ENCODE results near the gene ZMYND8.

ZMYND8 gene

DNA sequence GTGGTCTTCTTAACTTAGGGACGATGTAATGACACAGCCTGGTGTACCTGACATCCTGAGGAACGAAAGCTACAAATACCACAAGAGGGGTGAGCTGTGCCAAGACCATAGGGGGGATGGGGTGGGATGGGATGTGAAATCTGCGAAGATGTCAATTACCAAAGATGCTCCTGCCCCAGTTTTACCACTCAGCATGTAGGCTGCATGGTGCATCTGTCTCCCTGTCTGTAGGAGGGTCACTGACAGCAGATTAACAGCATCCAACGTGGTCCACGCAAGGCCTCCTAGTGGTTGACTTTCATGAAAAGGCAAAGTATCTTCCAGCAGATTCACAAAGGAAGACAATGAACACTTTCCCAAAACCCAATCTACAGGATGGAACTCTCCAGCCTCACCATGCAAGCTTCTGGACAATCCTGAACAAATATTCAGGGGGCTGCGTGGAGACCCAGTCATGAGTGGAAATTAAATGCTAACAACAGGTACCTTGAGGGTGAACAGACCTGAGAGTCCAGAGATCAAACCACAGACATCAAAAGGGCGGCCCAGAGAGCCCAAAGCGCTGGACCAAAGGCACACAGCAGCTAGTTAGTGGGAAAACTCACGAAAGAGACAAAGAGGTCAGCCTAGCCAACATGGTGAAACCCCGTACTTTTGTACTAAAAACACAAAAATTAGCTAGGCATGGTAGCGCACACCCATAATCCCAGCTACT, 44.4 kb downstream of the ZMYND8 start:
- H3K27me3 ChIP-seq (replicated peaks; ENCODE audit: insufficient read depth, low read length) = no peaks in the 10 kb centered on the region
- H3K9ac ChIP-seq (ENCODE audit: low read length) = no peak overlapping the region
- no peak for TF ChIP-seq CTCF (IDR thresholded peaks at IDR 0.05; ENCODE audit: low read length)
- TF ChIP-seq EZH2 (optimal IDR thresholded peaks at IDR 0.05; ENCODE audit: low read depth, low read length) = no peak
- no peak for TF ChIP-seq EZH2phosphoT487 (IDR thresholded peaks at IDR 0.05; ENCODE audit: low read length)
- no peaks in the 10 kb centered on the region for H3F3A ChIP-seq (ENCODE audit: insufficient read depth, low read length)
- no peak for DNase-seq
- H3K4me2 ChIP-seq (ENCODE audit: low read depth, low read length) = no peak overlapping the region
- no peak overlapping the region for H3K4me3 ChIP-seq (ENCODE audit: low read length)
- H3K4me1 ChIP-seq (ENCODE audit: low read length) = no peaks in the 10 kb centered on the region
- no peaks in the 10 kb centered on the region for H3K9me3 ChIP-seq (replicated peaks; ENCODE audit: insufficient read depth, low read length)
- no peak overlapping the region for H2AFZ ChIP-seq (ENCODE audit: low read length)
- H3K9me2 ChIP-seq (replicated peaks; ENCODE audit: insufficient read depth, low read length) = no peaks in the 10 kb centered on the region
- H3K79me2 ChIP-seq (ENCODE audit: low read length) = peaks cover 99% of the 10 kb centered on the region
- H3K27ac ChIP-seq (ENCODE audit: low read length) = no peak overlapping the region
- peaks cover 23% of the 10 kb centered on the region for H4K20me1 ChIP-seq (ENCODE audit: insufficient read depth, low read length)
- 0 out of 2 replicates have a peak, but pooled peaks cover 6% of the 10 kb centered on the region for H3K36me3 ChIP-seq (replicated peaks; ENCODE audit: insufficient read depth, low read length)

GRCh38 chr20:47311211-47311610, 45.3 kb downstream of the ZMYND8 start:
- Histone ChIP-seq H3K4me2 (ENCODE audit: low read depth, low read length) (no peak overlapping the region), H3K36me3 (replicated peaks; ENCODE audit: insufficient read depth, low read length) (peaks cover 6% of the 10 kb centered on the region; the same call in 1 of the 2 replicates), H3K4me3 (ENCODE audit: low read length) (no peak overlapping the region), H3K9me3 (replicated peaks; ENCODE audit: insufficient read depth, low read length) (no peaks in the 10 kb centered on the region), H3K27ac (ENCODE audit: low read length) (no peak overlapping the region), H3K9me2 (replicated peaks; ENCODE audit: insufficient read depth, low read length) (no peaks in the 10 kb centered on the region), H3K79me2 (ENCODE audit: low read length) (peaks cover 98% of the 10 kb centered on the region), H3K27me3 (replicated peaks; ENCODE audit: insufficient read depth, low read length) (no peaks in the 10 kb centered on the region), H4K20me1 (ENCODE audit: insufficient read depth, low read length) (peaks cover 23% of the 10 kb centered on the region), H3K4me1 (ENCODE audit: low read length) (no peaks in the 10 kb centered on the region), H2AFZ (ENCODE audit: low read length) (no peak overlapping the region), H3K9ac (ENCODE audit: low read length) (no peak overlapping the region), H3F3A (ENCODE audit: insufficient read depth, low read length) (no peaks in the 10 kb centered on the region)
- no peak for TF ChIP-seq EZH2 (optimal IDR thresholded peaks at IDR 0.05; ENCODE audit: low read depth, low read length)
- TF ChIP-seq EZH2phosphoT487 (IDR thresholded peaks at IDR 0.05; ENCODE audit: low read length) = no peak
- no peak for TF ChIP-seq CTCF (IDR thresholded peaks at IDR 0.05; ENCODE audit: low read length)
- no peak for DNase-seq

DNA sequence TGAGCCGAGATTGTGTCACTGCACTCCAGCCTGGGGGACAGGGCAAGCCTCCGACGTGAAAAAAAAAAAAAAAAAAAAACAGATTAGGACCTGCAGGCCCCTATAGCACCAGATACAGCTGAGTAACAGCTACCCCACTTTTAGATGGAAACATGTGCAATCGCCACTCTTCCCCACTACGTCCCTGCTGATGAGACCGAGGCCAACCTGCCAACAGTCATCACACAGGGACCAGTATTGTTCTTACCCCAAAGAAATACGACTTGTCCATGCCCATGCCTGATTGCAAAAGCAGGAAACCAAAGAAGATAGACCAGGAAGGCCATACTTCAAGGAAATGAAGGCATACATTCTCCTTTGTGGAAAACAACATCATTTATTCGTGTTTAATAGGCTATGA, 45.8 kb downstream of the ZMYND8 start:
- peaks cover 98% of the 10 kb centered on the region for H3K79me2 ChIP-seq (ENCODE audit: low read length)
- H3F3A ChIP-seq (ENCODE audit: insufficient read depth, low read length) = no peaks in the 10 kb centered on the region

More for the DNA sequence above, 45.8 kb downstream of the ZMYND8 start:
- H3K4me1 ChIP-seq (ENCODE audit: low read length) = no peaks in the 10 kb centered on the region
- peaks cover 6% of the 10 kb centered on the region; the same call in 1 of the 2 replicates for H3K36me3 ChIP-seq (replicated peaks; ENCODE audit: insufficient read depth, low read length)
- DNase-seq = no peak
- H3K9me3 ChIP-seq (replicated peaks; ENCODE audit: insufficient read depth, low read length) = no peaks in the 10 kb centered on the region
- H2AFZ ChIP-seq (ENCODE audit: low read length) = no peak overlapping the region
- TF ChIP-seq EZH2phosphoT487 (IDR thresholded peaks at IDR 0.05; ENCODE audit: low read length) = no peak
- TF ChIP-seq EZH2 (optimal IDR thresholded peaks at IDR 0.05; ENCODE audit: low read depth, low read length) = no peak
- no peak for TF ChIP-seq CTCF (IDR thresholded peaks at IDR 0.05; ENCODE audit: low read length)
- H4K20me1 ChIP-seq (ENCODE audit: insufficient read depth, low read length) = peaks cover 22% of the 10 kb centered on the region
- no peaks in the 10 kb centered on the region for H3K27me3 ChIP-seq (replicated peaks; ENCODE audit: insufficient read depth, low read length)
- no peak overlapping the region for H3K4me2 ChIP-seq (ENCODE audit: low read depth, low read length)
- H3K4me3 ChIP-seq (ENCODE audit: low read length) = no peak overlapping the region
- no peaks in the 10 kb centered on the region for H3K9me2 ChIP-seq (replicated peaks; ENCODE audit: insufficient read depth, low read length)
- H3K9ac ChIP-seq (ENCODE audit: low read length) = no peak overlapping the region
- H3K27ac ChIP-seq (ENCODE audit: low read length) = no peak overlapping the region
